Measurements from ENCODE around the gene FNDC8.

FNDC8 gene

DNA sequence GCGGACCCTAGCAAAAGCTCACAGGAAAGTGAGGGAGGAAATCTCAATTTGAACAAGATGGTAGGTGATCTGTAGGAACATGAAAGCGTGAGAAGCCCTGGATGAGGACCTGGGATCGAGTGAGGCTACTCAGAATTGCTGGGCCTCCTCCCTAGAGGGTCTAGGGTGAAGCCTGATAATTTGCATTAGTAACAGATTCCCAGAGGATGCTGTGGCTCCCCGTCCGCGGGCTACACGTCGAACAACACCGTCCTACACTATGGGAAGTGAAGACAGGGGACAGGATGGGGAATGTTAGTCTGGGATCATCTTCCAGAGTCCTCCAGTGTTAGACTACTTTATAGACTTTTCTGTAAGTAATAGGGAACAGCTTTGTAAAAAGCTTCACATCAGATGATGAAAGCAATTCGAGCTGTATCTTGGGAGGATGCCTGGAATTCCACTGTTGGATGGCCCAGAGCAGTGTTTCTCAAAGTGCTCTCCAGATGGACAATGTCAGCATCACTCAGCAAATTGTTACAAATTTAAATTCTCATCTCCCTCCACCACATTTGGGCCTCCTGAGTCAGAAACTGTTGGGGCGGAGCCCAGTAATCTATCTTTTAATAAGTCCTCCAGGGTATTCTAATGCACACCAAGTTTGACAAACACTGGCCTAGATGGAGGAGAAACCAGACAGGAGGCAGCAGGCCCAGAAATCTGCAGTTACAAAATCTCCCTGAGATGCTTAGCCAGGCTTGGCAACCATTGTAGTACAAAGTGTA lies 6.5 kb downstream of the FNDC8 start:
- 0 out of 2 replicates have a peak, but pooled peaks cover 4% of the 10 kb centered on the region for H3F3A ChIP-seq (ENCODE audit: control insufficient read depth, insufficient read depth)
- no peaks in the 10 kb centered on the region for H3K79me2 ChIP-seq (ENCODE audit: control insufficient read depth, low read length)
- H3K4me1 ChIP-seq (ENCODE audit: control insufficient read depth, low read length): no peaks in the 10 kb centered on the region

DNA sequence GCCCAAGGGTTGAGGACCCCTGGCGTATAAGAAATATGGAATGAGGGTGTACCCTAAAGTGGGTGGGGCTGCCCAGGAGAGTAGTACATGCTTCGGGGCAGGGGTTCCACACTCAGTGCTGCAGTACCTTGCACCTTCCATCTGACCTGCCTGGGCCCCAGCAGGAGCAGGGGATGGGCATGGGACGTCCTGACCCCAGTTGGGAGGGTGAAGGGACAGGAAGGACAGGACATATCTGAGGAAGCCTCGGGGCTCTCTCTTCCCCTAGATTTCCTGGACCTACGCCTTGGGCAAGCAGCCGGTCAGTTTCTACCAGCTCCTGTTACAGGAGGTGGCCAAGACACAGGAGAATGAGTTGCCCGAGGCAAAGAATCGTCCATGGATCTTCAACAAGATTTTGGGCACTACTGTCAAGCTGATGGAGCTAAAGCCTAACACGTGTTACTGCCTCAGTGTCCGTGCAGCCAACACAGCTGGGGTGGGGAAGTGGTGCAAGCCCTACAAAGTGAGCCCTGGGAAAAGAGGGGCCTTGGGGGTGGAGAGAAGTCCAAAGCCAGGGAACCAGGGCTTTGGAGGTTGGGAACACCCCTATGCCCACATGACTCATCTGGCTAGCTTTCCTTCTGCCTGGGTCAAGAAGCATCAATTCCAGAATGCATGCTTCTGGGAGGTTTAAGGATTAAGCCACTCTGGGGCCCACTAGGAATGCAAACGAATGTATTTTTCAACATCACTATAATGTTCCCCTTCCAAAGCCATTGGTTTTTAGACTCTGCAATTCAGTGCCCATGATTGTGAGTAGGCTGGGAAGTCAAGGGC lies 7.9 kb downstream of the FNDC8 start:
- Histone ChIP-seq H3K79me2 (ENCODE audit: control insufficient read depth, low read length) (no peaks in the 10 kb centered on the region), H3K27me3 (ENCODE audit: control insufficient read depth, low read length) (no peaks in the 10 kb centered on the region), H3F3A (ENCODE audit: control insufficient read depth, insufficient read depth) (0 out of 2 replicates have a peak, but pooled peaks cover 4% of the 10 kb centered on the region), H3K4me3 (ENCODE audit: low read length) (no peak overlapping the region), H3K27ac (ENCODE audit: low read depth, low read length) (no peak overlapping the region), H3K4me1 (ENCODE audit: control insufficient read depth, low read length) (no peaks in the 10 kb centered on the region), H3K36me3 (ENCODE audit: control insufficient read depth, low read length) (peaks cover 46% of the 10 kb centered on the region), H4K20me1 (ENCODE audit: control insufficient read depth, insufficient read depth, low read depth, low read length) (no peaks in the 10 kb centered on the region), H3K9me2 (replicated peaks; ENCODE audit: control insufficient read depth, low read length) (no peaks in the 10 kb centered on the region), H3K9me3 (ENCODE audit: control insufficient read depth, insufficient read depth, low read length) (no peaks in the 10 kb centered on the region), H3K4me2 (ENCODE audit: low read length) (no peak overlapping the region)
- no peak for TF ChIP-seq EZH2phosphoT487 (IDR thresholded peaks at IDR 0.05; ENCODE audit: borderline replicate concordance, low read length)
- TF ChIP-seq, protein P1, sequence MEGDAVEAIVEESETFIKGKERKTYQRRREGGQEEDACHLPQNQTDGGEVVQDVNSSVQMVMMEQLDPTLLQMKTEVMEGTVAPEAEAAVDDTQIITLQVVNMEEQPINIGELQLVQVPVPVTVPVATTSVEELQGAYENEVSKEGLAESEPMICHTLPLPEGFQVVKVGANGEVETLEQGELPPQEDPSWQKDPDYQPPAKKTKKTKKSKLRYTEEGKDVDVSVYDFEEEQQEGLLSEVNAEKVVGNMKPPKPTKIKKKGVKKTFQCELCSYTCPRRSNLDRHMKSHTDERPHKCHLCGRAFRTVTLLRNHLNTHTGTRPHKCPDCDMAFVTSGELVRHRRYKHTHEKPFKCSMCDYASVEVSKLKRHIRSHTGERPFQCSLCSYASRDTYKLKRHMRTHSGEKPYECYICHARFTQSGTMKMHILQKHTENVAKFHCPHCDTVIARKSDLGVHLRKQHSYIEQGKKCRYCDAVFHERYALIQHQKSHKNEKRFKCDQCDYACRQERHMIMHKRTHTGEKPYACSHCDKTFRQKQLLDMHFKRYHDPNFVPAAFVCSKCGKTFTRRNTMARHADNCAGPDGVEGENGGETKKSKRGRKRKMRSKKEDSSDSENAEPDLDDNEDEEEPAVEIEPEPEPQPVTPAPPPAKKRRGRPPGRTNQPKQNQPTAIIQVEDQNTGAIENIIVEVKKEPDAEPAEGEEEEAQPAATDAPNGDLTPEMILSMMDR (IDR thresholded peaks at IDR 0.05; ENCODE audit: low read depth, low read length, poor library complexity, severe bottlenecking): no peak

More for the DNA sequence above, 6.5 kb downstream of the FNDC8 start:
- H3K9me2 ChIP-seq (replicated peaks; ENCODE audit: control insufficient read depth, low read length): no peaks in the 10 kb centered on the region
- H3K27me3 ChIP-seq (ENCODE audit: control insufficient read depth, low read length): no peaks in the 10 kb centered on the region
- no peaks in the 10 kb centered on the region for H4K20me1 ChIP-seq (ENCODE audit: control insufficient read depth, insufficient read depth, low read depth, low read length)
- H3K36me3 ChIP-seq (ENCODE audit: control insufficient read depth, low read length): peaks cover 32% of the 10 kb centered on the region
- TF ChIP-seq, protein P1 (IDR thresholded peaks at IDR 0.05; ENCODE audit: low read depth, low read length, poor library complexity, severe bottlenecking): no peak
- TF ChIP-seq EZH2phosphoT487 (IDR thresholded peaks at IDR 0.05; ENCODE audit: borderline replicate concordance, low read length): no peak
- H3K4me3 ChIP-seq (ENCODE audit: low read length): no peak overlapping the region
- H3K4me2 ChIP-seq (ENCODE audit: low read length): no peak overlapping the region
- no peak overlapping the region for H3K27ac ChIP-seq (ENCODE audit: low read depth, low read length)
- H3K9me3 ChIP-seq (ENCODE audit: control insufficient read depth, insufficient read depth, low read length): no peaks in the 10 kb centered on the region

DNA sequence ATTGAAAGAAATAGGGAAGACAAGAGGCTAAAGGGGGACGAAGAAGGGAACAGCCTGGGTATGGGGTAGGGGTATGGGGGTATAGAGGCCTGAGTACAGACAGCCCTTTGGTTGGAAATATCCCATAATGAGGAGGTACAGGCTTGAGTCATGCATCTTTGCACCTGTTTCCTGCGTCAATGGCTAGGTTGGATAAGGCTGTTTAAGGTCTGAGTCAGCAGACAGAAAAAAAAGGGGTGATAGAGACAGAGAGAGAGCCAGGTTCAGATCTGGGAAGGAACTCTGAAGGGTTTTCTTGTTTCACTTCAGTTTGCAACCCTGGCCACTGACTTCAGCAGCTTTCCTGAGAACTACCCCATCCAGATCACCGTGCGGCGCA lies 8.5 kb downstream of the FNDC8 start:
- H3K4me3 ChIP-seq (ENCODE audit: low read length): no peak overlapping the region
- no peaks in the 10 kb centered on the region for H3K9me3 ChIP-seq (ENCODE audit: control insufficient read depth, insufficient read depth, low read length)
- H3K9me2 ChIP-seq (replicated peaks; ENCODE audit: control insufficient read depth, low read length): no peaks in the 10 kb centered on the region
- no peaks in the 10 kb centered on the region for H3K27me3 ChIP-seq (ENCODE audit: control insufficient read depth, low read length)
- H3K79me2 ChIP-seq (ENCODE audit: control insufficient read depth, low read length): no peaks in the 10 kb centered on the region
- H4K20me1 ChIP-seq (ENCODE audit: control insufficient read depth, insufficient read depth, low read depth, low read length): no peaks in the 10 kb centered on the region
- H3F3A ChIP-seq (ENCODE audit: control insufficient read depth, insufficient read depth): 0 out of 2 replicates have a peak, but pooled peaks cover 4% of the 10 kb centered on the region
- H3K36me3 ChIP-seq (ENCODE audit: control insufficient read depth, low read length): peaks cover 52% of the 10 kb centered on the region
- no peak overlapping the region for H3K27ac ChIP-seq (ENCODE audit: low read depth, low read length)
- no peak overlapping the region for H3K4me2 ChIP-seq (ENCODE audit: low read length)
- TF ChIP-seq, protein P1 (IDR thresholded peaks at IDR 0.05; ENCODE audit: low read depth, low read length, poor library complexity, severe bottlenecking): no peak
- no peak for TF ChIP-seq EZH2phosphoT487 (IDR thresholded peaks at IDR 0.05; ENCODE audit: borderline replicate concordance, low read length)
- no peaks in the 10 kb centered on the region for H3K4me1 ChIP-seq (ENCODE audit: control insufficient read depth, low read length)
